Loucy (cell line): ENCODE results near the gene AMFR.

Experiments
- H2AFZ ChIP-seq: fragments of 200-600 bp; sonication (generic); 2 replicates; pipeline ENCODE4 v1.6.0; 2016; ENCODE audit warnings: antibody characterized with exemption, mild to moderate bottlenecking, low read length, moderate library complexity
- H3F3A ChIP-seq: fragments of 200-600 bp; 2 replicates; pipeline ENCODE4 v1.6.0; 2016; ENCODE audit warnings: antibody characterized with exemption, low read depth, mild to moderate bottlenecking
- H3K27me3 ChIP-seq: fragments of 200-600 bp; sonication (generic); 2 replicates; pipeline ENCODE4 v1.6.1; 2014; ENCODE audit warnings: low read length, mild to moderate bottlenecking; ENCODE audit not compliant: insufficient read depth, poor library complexity, severe bottlenecking
- H3K36me3 ChIP-seq: fragments of 200-600 bp; sonication (generic); 2 replicates; pipeline ENCODE4 v1.6.1; 2016; ENCODE audit warnings: low read length; ENCODE audit not compliant: insufficient read depth
- H3K4me1 ChIP-seq: fragments of 200-600 bp; sonication (generic); 2 replicates; pipeline ENCODE4 v1.5.1; 2014; ENCODE audit warnings: low read length, mild to moderate bottlenecking; ENCODE audit not compliant: insufficient read depth, poor library complexity, severe bottlenecking
- H3K4me2 ChIP-seq: fragments of 200-600 bp; sonication (generic); 2 replicates; pipeline ENCODE4 v1.6.0; 2014; ENCODE audit warnings: antibody characterized with exemption, low read length, low read depth, mild to moderate bottlenecking; ENCODE audit not compliant: poor library complexity, severe bottlenecking
- H3K4me3 ChIP-seq: fragments of 200-600 bp; sonication (generic); 2 replicates; pipeline ENCODE4 v1.5.1; 2014; ENCODE audit warnings: low read length, mild to moderate bottlenecking, mixed read lengths; ENCODE audit not compliant: poor library complexity, severe bottlenecking
- H3K79me2 ChIP-seq: fragments of 200-600 bp; sonication (generic); 2 replicates; pipeline ENCODE4 v1.6.1; 2014; ENCODE audit warnings: low read length; ENCODE audit not compliant: insufficient read depth
- H3K9ac ChIP-seq: fragments of 200-600 bp; sonication (generic); 2 replicates; pipeline ENCODE4 v1.6.0; 2014; ENCODE audit warnings: mild to moderate bottlenecking, low read depth, low read length, moderate library complexity; ENCODE audit not compliant: poor library complexity, severe bottlenecking
- H3K9me2 ChIP-seq: fragments of 200-600 bp; sonication (generic); replicated peaks from 2 replicates; pipeline ENCODE4 v1.6.1; 2016; ENCODE audit warnings: low read depth, low read length, mixed read lengths
- H3K9me3 ChIP-seq: fragments of 200-600 bp; sonication (generic); 2 replicates; pipeline ENCODE4 v1.6.1; 2014; ENCODE audit warnings: mild to moderate bottlenecking, antibody characterized with exemption, low read length, low read depth; ENCODE audit not compliant: insufficient read depth
- H4K20me1 ChIP-seq: fragments of 200-600 bp; sonication (generic); 2 replicates; pipeline ENCODE4 v1.6.0; 2014; ENCODE audit warnings: antibody characterized with exemption, low read length, mild to moderate bottlenecking; ENCODE audit not compliant: insufficient read depth, poor library complexity, severe bottlenecking
- CTCF ChIP-seq: fragments of 200-600 bp; sonication (generic); conservative IDR thresholded peaks from 2 replicates; pipeline ENCODE4 v1.5.1; 2014; ENCODE audit warnings: mild to moderate bottlenecking, antibody characterized with exemption, low read length
- EZH2phosphoT487 ChIP-seq: fragments of 200-600 bp; IDR thresholded peaks from 2 replicates; pipeline ENCODE4 v1.6.1; 2018; ENCODE audit warnings: antibody characterized with exemption, mild to moderate bottlenecking, moderate library complexity, borderline replicate concordance

The AMFR gene

GRCh38 chr16:56413381-56413780 is 12.0 kb downstream of the AMFR start:
- Histone ChIP-seq H2AFZ (no peak overlapping the region), H3K27me3 (no peaks in the 10 kb centered on the region), H3K9me3 (no peaks in the 10 kb centered on the region), H3K9ac (no peak overlapping the region), H3K36me3 (peaks cover 47% of the 10 kb centered on the region), H4K20me1 (peaks cover 19% of the 10 kb centered on the region), H3K4me1 (peaks cover 6% of the 10 kb centered on the region), H3K4me2 (no peak overlapping the region), H3K9me2 (no peaks in the 10 kb centered on the region), H3K4me3 (no peak overlapping the region), H3F3A (no peaks in the 10 kb centered on the region), H3K79me2 (peaks cover 33% of the 10 kb centered on the region)
- TF ChIP-seq CTCF (no peak), EZH2phosphoT487 (no peak)

GRCh38 chr16:56411624-56412023 is 13.7 kb downstream of the AMFR start:
- H3F3A ChIP-seq: no peaks in the 10 kb centered on the region
- peaks cover 18% of the 10 kb centered on the region for H3K79me2 ChIP-seq
- H3K9me3 ChIP-seq: no peaks in the 10 kb centered on the region
- peaks cover 6% of the 10 kb centered on the region for H3K4me1 ChIP-seq
- H3K27me3 ChIP-seq: no peaks in the 10 kb centered on the region
- TF ChIP-seq EZH2phosphoT487: no peak
- no peak; the same call in 1 of the 2 replicates for TF ChIP-seq CTCF
- H3K4me2 ChIP-seq: no peak overlapping the region
- H3K4me3 ChIP-seq: no peak overlapping the region
- H3K9me2 ChIP-seq: no peaks in the 10 kb centered on the region
- H4K20me1 ChIP-seq: peaks cover 11% of the 10 kb centered on the region
- H3K36me3 ChIP-seq: peaks cover 60% of the 10 kb centered on the region
- H3K9ac ChIP-seq: no peak overlapping the region
- H2AFZ ChIP-seq: no peak overlapping the region

GRCh38 chr16:56411123-56411522 is 14.2 kb downstream of the AMFR start:
- Histone ChIP-seq H3K36me3 (peaks cover 60% of the 10 kb centered on the region), H4K20me1 (peaks cover 10% of the 10 kb centered on the region), H3K79me2 (peaks cover 15% of the 10 kb centered on the region), H3K4me2 (no peak overlapping the region), H3K27me3 (no peaks in the 10 kb centered on the region), H3K9ac (no peak overlapping the region), H3F3A (no peaks in the 10 kb centered on the region), H3K4me1 (peaks cover 6% of the 10 kb centered on the region), H3K4me3 (no peak overlapping the region), H2AFZ (no peak overlapping the region), H3K9me3 (no peaks in the 10 kb centered on the region), H3K9me2 (no peaks in the 10 kb centered on the region)
- TF ChIP-seq CTCF: no peak
- no peak for TF ChIP-seq EZH2phosphoT487
